B cell (primary cell): ENCODE results near the gene PRIM1. TPM values are rescaled to one million over a fixed set of nuclear protein-coding genes. Genes with fewer than 3 reads are reported as not detected.

ENCODE experiments used
- ATAC-seq: fragments of 200-7000 bp; cut with Tn5 transposase; one replicate; pipeline ENCODE4 v1.10.0; 2021; ENCODE audit warnings: low read depth, mild to moderate bottlenecking, moderate number of reproducible peaks, moderate library complexity
- CTCF ChIA-PET: fragments of 350-600 bp; sonication (Branson Sonifier 250); formaldehyde crosslinking; loops from one replicate; lab custom pipeline; 2021; ENCODE audit warnings: antibody characterized with exemption, inconsistent platforms; lab: Charles Lee
- POLR2A ChIA-PET: fragments of 350-600 bp; sonication (Branson Sonifier 250); formaldehyde crosslinking; loops from one replicate; lab custom pipeline; 2021; ENCODE audit warnings: antibody characterized with exemption; lab: Charles Lee
- DNase-seq: peaks from one replicate; pipeline ENCODE4 v3.0.0; 2013
- H2AFZ ChIP-seq: 2 replicates; pipeline ENCODE4 v1.6.1; 2012; ENCODE audit warnings: mild to moderate bottlenecking, low read depth, low read length; ENCODE audit not compliant: insufficient read depth, poor library complexity, severe bottlenecking
- H3K27ac ChIP-seq, 2 donors: 1 replicate in 1 of 2; 2 replicates in 1 of 2; pipeline ENCODE4 v1.5.1; 2012 to 2013; ENCODE audit warnings: low read length in 2 of 2, mild to moderate bottlenecking in 2 of 2, moderate library complexity in 1 of 2
- H3K27me3 ChIP-seq, 4 experiments: fragments of 200-600 bp in 1 of 4; sonication (generic) in 1 of 4; replicated peaks in 1 of 4; 1 replicate in 2 of 4; 2 replicates in 2 of 4; pipeline versions ENCODE4 v1.6.1 to v1.7.0; 2013 to 2016; ENCODE audit warnings: low read length in 3 of 4, mild to moderate bottlenecking in 2 of 4, mixed read lengths in 1 of 4, moderate library complexity in 1 of 4; ENCODE audit not compliant: insufficient read depth in 4 of 4, control insufficient read depth in 3 of 4; ENCODE audit errors: control extremely low read depth in 1 of 4
- H3K36me3 ChIP-seq, 2 experiments: replicated peaks in 1 of 2; 1 replicate in 1 of 2; 2 replicates in 1 of 2; pipeline versions ENCODE4 v1.6.1 to v1.7.1; 2013; ENCODE audit warnings: low read length in 1 of 2; ENCODE audit not compliant: insufficient read depth in 2 of 2, control insufficient read depth in 1 of 2; ENCODE audit errors: control extremely low read depth in 1 of 2, extremely low read depth in 1 of 2
- H3K4me1 ChIP-seq, 2 donors: fragments of 200-600 bp in 1 of 2; sonication (generic) in 1 of 2; 1 replicate in 1 of 2; 2 replicates in 1 of 2; pipeline versions ENCODE4 v1.5.1 to v1.6.1; 2013 to 2017; ENCODE audit warnings: low read length in 2 of 2; ENCODE audit not compliant: control insufficient read depth in 2 of 2, insufficient read depth in 2 of 2
- H3K4me2 ChIP-seq: replicated peaks from 2 replicates; pipeline ENCODE3; 2012; ENCODE audit warnings: mild to moderate bottlenecking, low read depth, low read length; ENCODE audit not compliant: poor library complexity, severe bottlenecking
- H3K4me3 ChIP-seq, 5 experiments: fragments of 200-600 bp in 1 of 5; sonication (generic) in 1 of 5; 1 replicate in 3 of 5; 2 replicates in 2 of 5; pipeline versions ENCODE4 v1.5.1 to v1.7.0; 2011 to 2016; ENCODE audit warnings: low read length in 4 of 5, mild to moderate bottlenecking in 4 of 5, low read depth in 2 of 5, control low read depth in 1 of 5, moderate library complexity in 1 of 5; ENCODE audit not compliant: insufficient read depth in 1 of 5; ENCODE audit errors: control extremely low read depth in 1 of 5, extremely low read depth in 1 of 5
- H3K79me2 ChIP-seq: fragments of 200-600 bp; sonication (generic); one replicate; pipeline ENCODE4 v1.6.0; 2016; ENCODE audit warnings: low read length; ENCODE audit not compliant: control insufficient read depth, insufficient read depth
- H3K9ac ChIP-seq: fragments of 200-600 bp; sonication (generic); 2 replicates; pipeline ENCODE4 v1.6.1; 2017; ENCODE audit warnings: mild to moderate bottlenecking, low read length, moderate library complexity
- H3K9me3 ChIP-seq, 3 donors: one replicate each; pipeline versions ENCODE4 v1.6.1 to v1.7.1; 2013; ENCODE audit warnings: low read length in 2 of 3; ENCODE audit not compliant: control insufficient read depth in 2 of 3, insufficient read depth in 1 of 3; ENCODE audit errors: control extremely low read depth in 1 of 3
- H4K20me1 ChIP-seq: 2 replicates; pipeline ENCODE4 v1.6.0; 2012; ENCODE audit warnings: mild to moderate bottlenecking, low read length; ENCODE audit not compliant: insufficient read depth, control insufficient read depth, poor library complexity, severe bottlenecking
- H3K27ac Mint-ChIP-seq: one replicate; pipeline ENCODE4 v1.8.0; 2021; ENCODE audit warnings: mixed read lengths
- H3K27me3 Mint-ChIP-seq: one replicate; pipeline ENCODE4 v1.8.0; 2021; ENCODE audit warnings: mixed read lengths
- H3K4me1 Mint-ChIP-seq: one replicate; pipeline ENCODE4 v1.8.0; 2021; ENCODE audit warnings: mixed read lengths
- H3K4me3 Mint-ChIP-seq: one replicate; pipeline ENCODE4 v1.8.0; 2021; ENCODE audit warnings: mixed read lengths
- H3K9me3 Mint-ChIP-seq: one replicate; pipeline ENCODE4 v1.8.0; 2022; ENCODE audit warnings: mixed read lengths; ENCODE audit not compliant: insufficient read depth
- EZH2 ChIP-seq: IDR thresholded peaks from 2 replicates; pipeline ENCODE4 v1.6.1; 2012; ENCODE audit warnings: borderline replicate concordance, low read depth, mild to moderate bottlenecking, moderate library complexity, low read length; ENCODE audit not compliant: insufficient read depth, poor library complexity, severe bottlenecking
- WGBS: methylation state at CpG from one replicate; pipeline ENCODE4 v1.1.5; 2013; ENCODE audit warnings: missing lambda C conversion rate; ENCODE audit not compliant: insufficient coverage; 5-methylcytosine and 5-hydroxymethylcytosine counted together
- intact Hi-C: fragments of 100-400 bp; cut with micrococcal nuclease; formaldehyde crosslinking; loops from one replicate; pipeline ENCODE4 v1.10.0; 2022
- polyA plus RNA-seq: library from polyadenylated mRNA; depleted of rRNA; stranded (reverse); fragments of >200 nt; gene quantifications from 2 replicates; pipeline ENCODE4 v1.2.3, GENCODE V29; 2012
- total RNA-seq, 2 donors: library from RNA; stranded (reverse); fragments of 120-200 nt in 1 of 2; gene quantifications; 1 replicate in 1 of 2; 2 replicates in 1 of 2; pipeline versions ENCODE4 v1.2.3 to v1.2.4, GENCODE V29; 2013 to 2022
- TF ChIP-seq, protein P1 (sequence below): fragments of 200-600 bp; IDR thresholded peaks from one replicate; pipeline ENCODE4 v1.8.0; 2022; ENCODE audit warnings: antibody characterized with exemption, mild to moderate bottlenecking

PRIM1 gene
- total and polyA plus RNA-seq, 2 donors (not counting 1 experiment from before 2014, with no cell fraction given), result 16.9 to 25.4 TPM

DNA sequence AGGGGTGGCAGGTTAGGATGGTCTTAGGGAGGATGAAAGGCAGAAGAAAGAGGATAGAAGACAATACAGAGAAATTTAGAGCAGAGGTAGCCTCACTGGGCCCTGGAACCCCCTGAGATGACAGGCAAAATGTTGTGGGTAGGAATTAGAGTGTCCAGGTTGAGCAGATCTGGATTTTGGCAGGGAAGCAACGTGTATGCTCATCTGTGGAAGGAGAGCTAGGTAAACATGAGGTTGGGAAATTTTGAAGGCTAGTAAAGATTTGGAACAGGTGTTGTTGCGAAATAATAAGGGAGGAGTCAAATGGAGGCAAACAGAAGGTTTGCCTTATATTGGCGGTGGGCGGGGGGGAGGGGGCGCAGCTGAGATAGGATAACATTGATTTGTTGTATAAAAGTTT lies 16.3 kb upstream of the PRIM1 start:
- Histone ChIP-seq H3K36me3 (no peaks in the 10 kb centered on the region), H2AFZ (no peak overlapping the region), H4K20me1 (no peaks in the 10 kb centered on the region), H3K27me3 (no peaks in the 10 kb centered on the region), H3K9ac (no peak overlapping the region), H3K79me2 (no peaks in the 10 kb centered on the region), H3K4me1 (peaks cover 11 to 15% of the 10 kb centered on the region in 2 donors), H3K9me3 (no peaks in the 10 kb centered on the region), H3K4me2 (no peak overlapping the region), H3K4me3 (no peak overlapping the region), H3K27ac (no peak overlapping the region)
- CTCF ChIA-PET, result interaction anchor here (1.2 to 2.0 kb wide), 2 partner anchors 233 to 254 kb away, joined by 4 read pairs; no protein-coding TSS in a partner anchor
- 99% methylated on average over 5 of the region's 5 CpGs for WGBS
- no peak for TF ChIP-seq EZH2
- TF ChIP-seq, protein P1, sequence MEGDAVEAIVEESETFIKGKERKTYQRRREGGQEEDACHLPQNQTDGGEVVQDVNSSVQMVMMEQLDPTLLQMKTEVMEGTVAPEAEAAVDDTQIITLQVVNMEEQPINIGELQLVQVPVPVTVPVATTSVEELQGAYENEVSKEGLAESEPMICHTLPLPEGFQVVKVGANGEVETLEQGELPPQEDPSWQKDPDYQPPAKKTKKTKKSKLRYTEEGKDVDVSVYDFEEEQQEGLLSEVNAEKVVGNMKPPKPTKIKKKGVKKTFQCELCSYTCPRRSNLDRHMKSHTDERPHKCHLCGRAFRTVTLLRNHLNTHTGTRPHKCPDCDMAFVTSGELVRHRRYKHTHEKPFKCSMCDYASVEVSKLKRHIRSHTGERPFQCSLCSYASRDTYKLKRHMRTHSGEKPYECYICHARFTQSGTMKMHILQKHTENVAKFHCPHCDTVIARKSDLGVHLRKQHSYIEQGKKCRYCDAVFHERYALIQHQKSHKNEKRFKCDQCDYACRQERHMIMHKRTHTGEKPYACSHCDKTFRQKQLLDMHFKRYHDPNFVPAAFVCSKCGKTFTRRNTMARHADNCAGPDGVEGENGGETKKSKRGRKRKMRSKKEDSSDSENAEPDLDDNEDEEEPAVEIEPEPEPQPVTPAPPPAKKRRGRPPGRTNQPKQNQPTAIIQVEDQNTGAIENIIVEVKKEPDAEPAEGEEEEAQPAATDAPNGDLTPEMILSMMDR, result no peak
- H3K27ac Mint-ChIP-seq, result no peak overlapping the region
- DNase-seq, result no peak
- no peak overlapping the region for H3K4me3 Mint-ChIP-seq
- POLR2A ChIA-PET, result interaction anchor here (0.6 kb wide), 1 partner anchor 11 kb away, joined by 4 read pairs; no protein-coding TSS in a partner anchor
- intact Hi-C loops, result no loop called here
- H3K4me1 Mint-ChIP-seq, result peaks cover 16% of the 10 kb centered on the region
- no peaks in the 10 kb centered on the region for H3K9me3 Mint-ChIP-seq
- no peak for ATAC-seq
- no peaks in the 10 kb centered on the region for H3K27me3 Mint-ChIP-seq

DNA sequence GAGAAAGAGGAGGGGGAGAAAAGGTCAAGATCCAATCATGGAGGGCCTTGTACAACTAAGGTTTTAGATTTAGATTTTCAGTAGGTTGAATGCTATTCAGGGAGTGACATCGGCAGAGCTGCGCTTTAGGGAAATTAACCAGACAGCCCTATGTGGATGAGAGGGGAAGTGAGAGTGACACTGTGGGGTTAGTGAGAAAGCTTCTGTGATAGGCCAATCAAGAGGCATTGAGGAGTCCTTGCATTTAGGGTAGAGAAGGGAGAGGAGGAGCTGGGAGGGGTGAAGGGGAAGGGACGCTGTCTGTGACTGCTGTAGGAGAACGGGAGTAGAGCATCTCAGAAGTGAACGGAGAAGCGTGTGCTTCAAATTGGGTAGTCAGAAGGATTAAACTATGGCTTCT lies 14.4 kb upstream of the PRIM1 start:
- Histone ChIP-seq H3K9ac (no peak overlapping the region), H4K20me1 (no peaks in the 10 kb centered on the region), H3K4me1 (peaks cover 11 to 15% of the 10 kb centered on the region in 2 donors), H3K36me3 (no peaks in the 10 kb centered on the region), H3K27ac (no peak overlapping the region), H3K4me2 (peak overlapping the region; percentile 35), H3K9me3 (no peaks in the 10 kb centered on the region), H2AFZ (peak overlapping the region; percentile 23), H3K27me3 (no peaks in the 10 kb centered on the region), H3K79me2 (no peaks in the 10 kb centered on the region), H3K4me3 (no peak overlapping the region)
- no peak for TF ChIP-seq EZH2
- TF ChIP-seq, protein P1, result no peak
- DNase-seq (peak; percentile 78), ATAC-seq (peak; percentile 99)
- 45% methylated on average over 6 of the region's 6 CpGs for WGBS
- H3K27ac Mint-ChIP-seq, result peak overlapping the region; percentile 23
- intact Hi-C loops, result no loop called here
- peaks cover 12% of the 10 kb centered on the region for H3K4me1 Mint-ChIP-seq
- peak overlapping the region; percentile 14 for H3K4me3 Mint-ChIP-seq
- ChIA-PET CTCF (interaction anchor here (0.7 to 14.7 kb wide), 7 partner anchors 9 to 344 kb away, joined by 3 to 152 read pairs (median 4); partner anchors contain the start of gene STAT6), POLR2A (interaction anchor here (0.7 to 0.8 kb wide), 2 partner anchors 9 to 327 kb away, joined by 3 to 6 read pairs; no protein-coding TSS in a partner anchor)
- no peaks in the 10 kb centered on the region for H3K9me3 Mint-ChIP-seq
- no peaks in the 10 kb centered on the region for H3K27me3 Mint-ChIP-seq
